GM10266 (cell line): Measurements from ENCODE around the gene MROH9.

Source experiments
- DNase-seq: peaks from one replicate; pipeline ENCODE4 v3.0.0; 2012; ENCODE audit errors: extremely low spot score
- CTCF ChIP-seq: IDR thresholded peaks from 2 replicates; pipeline ENCODE4 v1.5.1; 2012; ENCODE audit warnings: mild to moderate bottlenecking, low read depth; ENCODE audit not compliant: control insufficient read depth, insufficient read depth; ENCODE audit errors: missing control alignments

MROH9 gene

GRCh38 chr1:170993717-170994116 lies 58.4 kb downstream of the MROH9 start:
- no peak for DNase-seq
- TF ChIP-seq CTCF: no peak

GRCh38 chr1:171014880-171015279 lies 79.5 kb downstream of the MROH9 start:
- no peak for DNase-seq
- TF ChIP-seq CTCF: no peak

GRCh38 chr1:171017426-171017825 lies 82.1 kb downstream of the MROH9 start:
- DNase-seq: no peak
- TF ChIP-seq CTCF: no peak

GRCh38 chr1:171019971-171020370 lies 84.6 kb downstream of the MROH9 start:
- DNase-seq: no peak
- no peak for TF ChIP-seq CTCF

- no peak for TF ChIP-seq CTCF
- no peak for DNase-seq
Measured at GRCh38 chr1:171032822-171033702, 97.7 kb downstream of the MROH9 start.

- no peak for TF ChIP-seq CTCF
- DNase-seq: no peak
Measured at GRCh38 chr1:171037626-171038025, 102.3 kb downstream of the MROH9 start.

GRCh38 chr1:171038284-171038683 lies 103.0 kb downstream of the MROH9 start:
- DNase-seq: no peak
- TF ChIP-seq CTCF: no peak
